NCI-H1105 treated with DMSO at 0.1 percent for 48 hours (cell line): Measurements from ENCODE around the gene KITLG.
"Not testable (repeated sequence)": the region's sequence is repeated elsewhere in the genome, so short reads cannot be mapped to it uniquely, and the experiment has no call there.

Experiments used
- DNase-seq: peaks from one replicate; lab custom pipeline; 2025; lab: John Stamatoyannopoulos, UW

KITLG gene

GRCh38 chr12:88576866-88577265 is 3.4 kb downstream of the KITLG start:
- DNase-seq: no peak

GRCh38 chr12:88575361-88575970 is 4.8 kb downstream of the KITLG start:
- DNase-seq: peak; percentile 36

GRCh38 chr12:88574278-88574677 is 6.0 kb downstream of the KITLG start:
- DNase-seq: no peak

GRCh38 chr12:88573583-88573982 is 6.7 kb downstream of the KITLG start:
- no peak for DNase-seq

- no peak for DNase-seq
Observed at GRCh38 chr12:88572781-88573549, 7.3 kb downstream of the KITLG start.

- DNase-seq: no peak
Observed at GRCh38 chr12:88571543-88571942, 8.7 kb downstream of the KITLG start.

GRCh38 chr12:88570103-88570502 is 10.2 kb downstream of the KITLG start:
- no peak for DNase-seq

- DNase-seq: no peak
Observed at GRCh38 chr12:88566430-88566829, 13.8 kb downstream of the KITLG start.

- no peak for DNase-seq
Observed at GRCh38 chr12:88562846-88563582, 17.3 kb downstream of the KITLG start.

- DNase-seq: no peak
Observed at GRCh38 chr12:88562151-88562550, 18.1 kb downstream of the KITLG start.

- DNase-seq: peak; percentile 23
Observed at GRCh38 chr12:88559772-88560171, 20.5 kb downstream of the KITLG start.

- no peak for DNase-seq
Observed at GRCh38 chr12:88559199-88559598, 21.1 kb downstream of the KITLG start.

- DNase-seq: no peak
Observed at GRCh38 chr12:88558340-88558867, 21.9 kb downstream of the KITLG start.

- no peak for DNase-seq
Observed at GRCh38 chr12:88556213-88556774, 24.0 kb downstream of the KITLG start.

GRCh38 chr12:88553941-88554658 is 26.2 kb downstream of the KITLG start:
- peak; percentile 96 for DNase-seq

GRCh38 chr12:88552610-88553079 is 27.6 kb downstream of the KITLG start:
- no peak for DNase-seq

- no peak for DNase-seq
Observed at GRCh38 chr12:88549929-88550328, 30.3 kb downstream of the KITLG start.

- not testable (repeated sequence) for DNase-seq
Observed at GRCh38 chr12:88547949-88548348, 32.3 kb downstream of the KITLG start.

GRCh38 chr12:88546853-88547252 is 33.4 kb downstream of the KITLG start:
- DNase-seq: peak; percentile 10

GRCh38 chr12:88546226-88546625 is 34.0 kb downstream of the KITLG start:
- no peak for DNase-seq
